Liver (tissue), 5 donors: Measurements from ENCODE around the gene ICOSLG. TPM values are rescaled to one million over a fixed set of nuclear protein-coding genes. Genes with fewer than 3 reads are reported as not detected.

Experiments
- polyA plus RNA-seq, 2 donors: library from polyadenylated mRNA; stranded (reverse) in 1 of 2; unstranded in 1 of 2; fragments of 200-250 nt in 1 of 2; fragments of >200 nt in 1 of 2; fragmentation: Nextera tagmentation in 1 of 2; extraction: Ambion mirVana in 1 of 2; gene quantifications; one replicate each; pipeline versions ENCODE4 v1.2.1 to v1.2.3, GENCODE V29; 2013 to 2015
- small RNA-seq: library from RNA; depleted of rRNA; stranded (forward); fragments of <200 nt; gene quantifications from one replicate; pipeline ENCODE3, GENCODE V24; 2014
- total RNA-seq, 2 donors: library from RNA; depleted of rRNA; stranded (reverse); fragments of >200 nt; gene quantifications; one replicate each; pipeline ENCODE4 v1.2.3, GENCODE V29; 2014
- donor health status: healthy.
- donor health status: healthy.
- donor health status: healthy.

ICOSLG gene
- total and polyA plus RNA-seq, 4 donors: 0.69 to 1.6 (median 1.1) TPM

Small RNAs within 50 kb of the gene (small RNA-seq; reads per million reads assigned to genes)
- gene AP001059.3: not detected

Other genes with a start within 250 kb of the ICOSLG start
- gene TRAPPC10, start 228.6 kb downstream of the ICOSLG start, total RNA-seq: 10 to 100 TPM; 16.6 to 24.9 TPM
- 1 to 10 TPM; 4.9 to 7.2 TPM for gene TRAPPC10, start 228.6 kb downstream of the ICOSLG start, polyA plus RNA-seq
- 1 to 10 TPM; 4.6 to 8.4 TPM for gene PWP2, start 133.5 kb downstream of the ICOSLG start, total RNA-seq
- gene PWP2, start 133.5 kb downstream of the ICOSLG start, polyA plus RNA-seq: under 1 TPM; 0.66 to 0.85 TPM
- 10 to 100 TPM in 1 of 2 donors, 1 to 10 TPM in 1; 2.0 to 57.1 TPM for gene GATD3, start 107.3 kb downstream of the ICOSLG start, total RNA-seq
- 1 to 10 TPM; 3.0 to 6.4 TPM for gene GATD3, start 107.3 kb downstream of the ICOSLG start, polyA plus RNA-seq
- gene DNMT3L, start 21.0 kb upstream of the ICOSLG start, total RNA-seq: under 1 TPM in 1 of 2 donors, not detected in 1; 0.25 TPM
- gene DNMT3L, start 21.0 kb upstream of the ICOSLG start, polyA plus RNA-seq: under 1 TPM; 0.18 to 0.99 TPM
- under 1 TPM in 1 of 2 donors, not detected in 1; 0.05 TPM for gene AIRE, start 44.9 kb upstream of the ICOSLG start, total RNA-seq
- gene AIRE, start 44.9 kb upstream of the ICOSLG start, polyA plus RNA-seq: not detected
- gene PFKL, start 59.1 kb upstream of the ICOSLG start, total RNA-seq: 10 to 100 TPM; 83.9 to 98.4 TPM
- gene PFKL, start 59.1 kb upstream of the ICOSLG start, polyA plus RNA-seq: 10 to 100 TPM; 48.1 to 78.1 TPM
- gene CFAP410, start 98.4 kb upstream of the ICOSLG start, total RNA-seq: 10 to 100 TPM; 11.7 to 12.9 TPM
- gene CFAP410, start 98.4 kb upstream of the ICOSLG start, polyA plus RNA-seq: 10 to 100 TPM in 1 of 2 donors, 1 to 10 TPM in 1; 7.9 to 16.3 TPM
- gene TRPM2, start 112.7 kb upstream of the ICOSLG start, total RNA-seq: 1 to 10 TPM in 1 of 2 donors, under 1 TPM in 1; 0.65 to 1.3 TPM
- gene TRPM2, start 112.7 kb upstream of the ICOSLG start, polyA plus RNA-seq: under 1 TPM; 0.43 to 0.61 TPM
- 10 to 100 TPM in 1 of 2 donors, 1 to 10 TPM in 1; 3.0 to 14.2 TPM for gene LRRC3, start 214.6 kb upstream of the ICOSLG start, total RNA-seq
- 10 to 100 TPM in 1 of 2 donors, 1 to 10 TPM in 1; 3.9 to 11.1 TPM for gene LRRC3, start 214.6 kb upstream of the ICOSLG start, polyA plus RNA-seq